ENCODE measurements around the gene TMEM132A. TPM values are rescaled to one million over a fixed set of nuclear protein-coding genes. Genes with fewer than 3 reads are reported as not detected.

Gene TMEM132A
- total RNA-seq, 1 experiment from 2014 or later = 140 TPM

DNA sequence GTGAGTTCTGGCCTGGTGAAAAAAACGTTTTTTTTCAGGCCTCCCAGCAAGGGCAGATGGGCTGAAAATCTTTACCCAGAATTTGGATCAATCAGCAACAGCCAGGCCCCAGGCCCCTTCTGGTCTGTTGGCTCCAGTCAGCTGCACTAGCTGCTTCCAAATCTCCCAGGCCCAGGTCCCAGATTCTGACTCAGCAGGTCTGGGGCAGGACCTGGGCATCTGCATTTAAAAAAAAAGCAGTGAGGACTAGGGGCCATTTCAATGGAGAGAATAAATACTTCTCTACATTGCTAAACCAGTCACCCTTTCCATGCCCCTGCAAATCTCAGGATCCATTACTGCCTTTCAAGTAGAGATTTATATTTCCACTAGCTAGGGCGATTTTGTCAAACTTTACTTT lies 23.4 kb downstream of the TMEM132A start:
- Histone ChIP-seq H3K4me3 (ENCODE audit: low read depth, low read length, poor library complexity, severe bottlenecking) (no peak overlapping the region), H3K27ac (ENCODE audit: low read depth, low read length, poor library complexity, severe bottlenecking) (no peak overlapping the region), H3K27me3 (replicated peaks; ENCODE audit: insufficient read depth, low read depth, low read length, poor library complexity) (no peaks in the 10 kb centered on the region), H3K36me3 (ENCODE audit: insufficient read depth, low read length, poor library complexity, severe bottlenecking) (no peaks in the 10 kb centered on the region), H3K9me3 (ENCODE audit: low read depth, low read length, poor library complexity, severe bottlenecking) (no peaks in the 10 kb centered on the region), H3K4me1 (ENCODE audit: insufficient read depth, low read length, poor library complexity, severe bottlenecking) (no peaks in the 10 kb centered on the region)
- no peak for DNase-seq (ENCODE audit: low spot score)
- intact Hi-C loops (cut with micrococcal nuclease; ENCODE audit: unreplicated experiment) = no loop called here
- BruUV-seq (replicated peaks) = no TSS peak
- CTCF ChIA-PET = no interaction called here
- POLR2A ChIA-PET (ENCODE audit: low non-redundant PET) = no interaction called here
- no peak for TF ChIP-seq EZH2 (IDR thresholded peaks at IDR 0.05; ENCODE audit: borderline replicate concordance, low read depth, low read length, poor library complexity, severe bottlenecking)
- TF ChIP-seq, protein P1, sequence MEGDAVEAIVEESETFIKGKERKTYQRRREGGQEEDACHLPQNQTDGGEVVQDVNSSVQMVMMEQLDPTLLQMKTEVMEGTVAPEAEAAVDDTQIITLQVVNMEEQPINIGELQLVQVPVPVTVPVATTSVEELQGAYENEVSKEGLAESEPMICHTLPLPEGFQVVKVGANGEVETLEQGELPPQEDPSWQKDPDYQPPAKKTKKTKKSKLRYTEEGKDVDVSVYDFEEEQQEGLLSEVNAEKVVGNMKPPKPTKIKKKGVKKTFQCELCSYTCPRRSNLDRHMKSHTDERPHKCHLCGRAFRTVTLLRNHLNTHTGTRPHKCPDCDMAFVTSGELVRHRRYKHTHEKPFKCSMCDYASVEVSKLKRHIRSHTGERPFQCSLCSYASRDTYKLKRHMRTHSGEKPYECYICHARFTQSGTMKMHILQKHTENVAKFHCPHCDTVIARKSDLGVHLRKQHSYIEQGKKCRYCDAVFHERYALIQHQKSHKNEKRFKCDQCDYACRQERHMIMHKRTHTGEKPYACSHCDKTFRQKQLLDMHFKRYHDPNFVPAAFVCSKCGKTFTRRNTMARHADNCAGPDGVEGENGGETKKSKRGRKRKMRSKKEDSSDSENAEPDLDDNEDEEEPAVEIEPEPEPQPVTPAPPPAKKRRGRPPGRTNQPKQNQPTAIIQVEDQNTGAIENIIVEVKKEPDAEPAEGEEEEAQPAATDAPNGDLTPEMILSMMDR (conservative IDR thresholded peaks at IDR 0.05; ENCODE audit: low read depth, low read length) = no peak

DNA sequence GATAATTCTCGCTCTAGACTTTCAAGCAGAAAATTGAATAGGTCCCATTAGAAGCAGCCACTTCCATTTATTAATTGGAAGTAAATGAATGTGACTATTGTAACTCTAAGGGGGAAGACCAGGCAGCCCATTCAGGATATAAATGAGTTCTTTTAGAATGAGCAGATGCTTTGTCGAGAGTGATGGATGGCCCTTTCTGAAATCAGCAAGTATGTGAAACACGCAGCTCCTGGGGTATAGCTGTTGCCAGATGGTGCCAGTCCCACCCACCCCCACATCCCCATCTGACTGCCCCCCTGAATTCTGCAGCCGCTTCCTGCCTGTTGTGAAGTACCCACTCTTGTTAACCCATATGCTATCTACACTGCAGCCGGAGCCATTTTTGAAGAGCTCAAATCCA lies 24.0 kb downstream of the TMEM132A start:
- no peak overlapping the region for H3K4me3 ChIP-seq (ENCODE audit: low read depth, low read length, poor library complexity, severe bottlenecking)
- POLR2A ChIA-PET (ENCODE audit: low non-redundant PET) = no interaction called here
- H3K4me1 ChIP-seq (ENCODE audit: insufficient read depth, low read length, poor library complexity, severe bottlenecking) = no peaks in the 10 kb centered on the region
- BruUV-seq (replicated peaks) = no TSS peak
- H3K27me3 ChIP-seq (replicated peaks; ENCODE audit: insufficient read depth, low read depth, low read length, poor library complexity) = no peaks in the 10 kb centered on the region
- intact Hi-C loops (cut with micrococcal nuclease; ENCODE audit: unreplicated experiment) = no loop called here
- H3K36me3 ChIP-seq (ENCODE audit: insufficient read depth, low read length, poor library complexity, severe bottlenecking) = no peaks in the 10 kb centered on the region
- CTCF ChIA-PET = no interaction called here
- no peak overlapping the region for H3K27ac ChIP-seq (ENCODE audit: low read depth, low read length, poor library complexity, severe bottlenecking)
- H3K9me3 ChIP-seq (ENCODE audit: low read depth, low read length, poor library complexity, severe bottlenecking) = no peaks in the 10 kb centered on the region
- TF ChIP-seq, protein P1 (conservative IDR thresholded peaks at IDR 0.05; ENCODE audit: low read depth, low read length) = no peak
- TF ChIP-seq EZH2 (IDR thresholded peaks at IDR 0.05; ENCODE audit: borderline replicate concordance, low read depth, low read length, poor library complexity, severe bottlenecking) = no peak
- no peak for DNase-seq (ENCODE audit: low spot score)

DNA sequence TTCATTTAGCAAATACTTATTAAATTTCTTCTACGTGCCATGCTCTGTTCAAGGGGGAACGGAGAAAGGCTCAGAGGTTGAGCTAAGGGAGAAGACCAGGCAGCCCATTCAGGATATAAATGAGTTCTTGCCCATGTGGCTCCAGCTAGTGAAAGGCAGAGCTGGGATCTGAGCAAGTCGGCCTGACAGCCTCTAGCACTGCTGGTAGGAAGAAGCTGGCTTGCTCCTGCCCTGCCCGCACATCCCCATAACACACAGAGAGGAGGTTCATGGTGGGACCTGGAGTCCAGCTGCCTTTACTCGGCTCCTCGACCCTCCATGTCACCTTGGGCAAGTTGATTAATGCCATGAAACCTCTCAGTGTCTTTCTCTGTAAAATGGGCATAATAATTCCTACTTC lies 25.8 kb downstream of the TMEM132A start:
- H3K4me3 ChIP-seq (ENCODE audit: low read depth, low read length, poor library complexity, severe bottlenecking) = no peak overlapping the region
- H3K36me3 ChIP-seq (ENCODE audit: insufficient read depth, low read length, poor library complexity, severe bottlenecking) = no peaks in the 10 kb centered on the region
- no peak for TF ChIP-seq EZH2 (IDR thresholded peaks at IDR 0.05; ENCODE audit: borderline replicate concordance, low read depth, low read length, poor library complexity, severe bottlenecking)
- TF ChIP-seq, protein P1 (conservative IDR thresholded peaks at IDR 0.05; ENCODE audit: low read depth, low read length) = no peak
- POLR2A ChIA-PET (ENCODE audit: low non-redundant PET) = no interaction called here
- no peaks in the 10 kb centered on the region for H3K9me3 ChIP-seq (ENCODE audit: low read depth, low read length, poor library complexity, severe bottlenecking)
- no peaks in the 10 kb centered on the region for H3K4me1 ChIP-seq (ENCODE audit: insufficient read depth, low read length, poor library complexity, severe bottlenecking)
- DNase-seq (ENCODE audit: low spot score) = no peak
- CTCF ChIA-PET = no interaction called here
- no TSS peak for BruUV-seq (replicated peaks)
- no peaks in the 10 kb centered on the region for H3K27me3 ChIP-seq (replicated peaks; ENCODE audit: insufficient read depth, low read depth, low read length, poor library complexity)
- intact Hi-C loops (cut with micrococcal nuclease; ENCODE audit: unreplicated experiment) = no loop called here
- H3K27ac ChIP-seq (ENCODE audit: low read depth, low read length, poor library complexity, severe bottlenecking) = no peak overlapping the region
